HG03095 (cell line): ENCODE results near the gene WNT9B.
"Not testable (repeated sequence)": the region's sequence is repeated elsewhere in the genome, so short reads cannot be mapped to it uniquely, and the experiment has no call there.

Experiments used
- ATAC-seq: cut with Tn5 transposase; IDR thresholded peaks from one replicate; pipeline ENCODE4 v1.9.1; 2021; ENCODE audit warnings: moderate library complexity; ENCODE audit not compliant: unreplicated experiment

Gene WNT9B

GRCh38 chr17:46821482-46822387 lies 29.6 kb upstream of the WNT9B start:
- no peak for ATAC-seq

DNA sequence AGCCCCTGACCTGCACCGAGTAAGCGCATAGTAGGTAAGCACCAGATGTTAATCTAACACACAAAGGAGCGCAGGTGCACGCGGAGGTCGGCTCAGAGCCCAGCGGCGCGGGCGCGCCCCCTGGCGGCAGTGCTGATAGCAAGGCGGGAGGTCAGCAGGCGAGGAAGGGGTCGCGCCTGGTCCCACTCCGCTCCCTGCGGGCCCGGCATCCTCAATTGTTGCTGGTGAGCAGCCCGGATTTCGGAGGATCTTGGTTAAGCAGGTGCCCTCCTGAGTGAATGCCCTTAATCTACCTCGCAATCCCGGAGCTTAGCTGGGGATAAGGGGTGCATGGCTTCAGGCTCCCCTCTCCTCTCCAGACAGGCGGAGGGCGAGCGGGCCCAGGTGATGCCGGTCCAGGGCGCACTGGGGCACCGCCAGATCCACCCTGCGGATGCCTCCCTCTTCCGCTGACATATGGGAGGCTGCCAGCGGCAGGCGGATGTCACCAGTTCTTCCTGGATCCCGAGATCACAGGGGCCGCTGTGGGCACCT lies 28.9 kb upstream of the WNT9B start:
- ATAC-seq, result no peak

- no peak for ATAC-seq
These were observed 27.7 kb upstream of the WNT9B start for GRCh38 chr17:46823657-46824056.

GRCh38 chr17:46826116-46826515 lies 25.3 kb upstream of the WNT9B start:
- no peak for ATAC-seq

DNA sequence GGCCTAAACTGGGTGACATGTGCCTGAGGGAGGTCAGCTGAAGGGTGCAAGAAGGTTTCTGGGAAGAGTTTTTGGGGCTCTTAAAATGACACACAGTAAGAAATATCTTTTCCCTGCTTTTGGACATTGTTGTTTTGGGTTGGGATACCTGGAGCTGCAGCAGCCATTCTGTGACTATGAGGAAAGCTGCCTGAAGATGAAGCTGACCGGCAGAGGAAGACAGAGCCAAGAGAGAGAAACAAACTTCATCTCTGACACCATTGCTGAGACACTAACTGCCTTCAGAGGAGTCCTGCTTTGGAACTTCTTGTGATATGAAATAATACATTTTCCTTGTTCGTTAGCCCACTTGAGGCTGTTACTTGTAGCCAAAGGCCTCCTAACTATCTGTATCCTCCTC lies 24.1 kb upstream of the WNT9B start:
- ATAC-seq, result no peak

DNA sequence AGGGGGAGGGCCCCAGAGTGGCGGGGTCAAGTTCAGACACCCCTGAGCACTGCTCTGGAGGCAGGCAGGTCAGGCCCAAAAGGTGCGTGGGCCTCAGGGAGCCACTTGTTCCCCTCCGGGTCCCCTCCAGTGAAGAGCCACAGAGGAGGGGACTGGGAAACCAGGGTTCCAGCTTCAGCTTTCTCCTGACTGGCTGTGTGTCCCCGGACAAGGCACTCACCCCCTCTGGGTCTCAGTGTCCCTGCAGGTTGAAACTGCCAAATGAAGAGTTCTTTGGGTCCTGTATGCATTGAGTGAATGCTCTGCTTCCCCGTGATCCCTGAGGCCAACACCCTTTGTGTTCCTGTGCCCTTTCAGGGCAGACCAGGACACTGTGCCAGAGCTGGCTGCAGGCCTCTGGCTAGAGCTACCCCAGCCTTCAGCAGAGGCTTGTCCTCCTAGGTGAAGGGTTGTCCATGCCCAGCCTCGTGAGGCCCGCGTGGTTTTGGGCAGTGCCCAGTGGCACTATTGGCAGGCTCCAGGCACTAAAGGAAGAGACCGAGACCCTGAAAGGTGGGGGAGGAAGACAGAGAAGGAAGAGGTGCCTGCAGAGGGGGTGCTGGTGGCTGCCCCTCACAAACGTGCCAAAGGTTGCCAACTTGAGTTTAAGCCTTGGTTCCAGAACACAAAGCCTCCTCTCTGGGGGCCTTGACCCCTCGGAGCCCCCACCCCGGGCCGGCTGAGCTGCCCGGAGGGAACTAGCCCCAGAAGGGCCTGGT lies 19.6 kb upstream of the WNT9B start:
- no peak for ATAC-seq

DNA sequence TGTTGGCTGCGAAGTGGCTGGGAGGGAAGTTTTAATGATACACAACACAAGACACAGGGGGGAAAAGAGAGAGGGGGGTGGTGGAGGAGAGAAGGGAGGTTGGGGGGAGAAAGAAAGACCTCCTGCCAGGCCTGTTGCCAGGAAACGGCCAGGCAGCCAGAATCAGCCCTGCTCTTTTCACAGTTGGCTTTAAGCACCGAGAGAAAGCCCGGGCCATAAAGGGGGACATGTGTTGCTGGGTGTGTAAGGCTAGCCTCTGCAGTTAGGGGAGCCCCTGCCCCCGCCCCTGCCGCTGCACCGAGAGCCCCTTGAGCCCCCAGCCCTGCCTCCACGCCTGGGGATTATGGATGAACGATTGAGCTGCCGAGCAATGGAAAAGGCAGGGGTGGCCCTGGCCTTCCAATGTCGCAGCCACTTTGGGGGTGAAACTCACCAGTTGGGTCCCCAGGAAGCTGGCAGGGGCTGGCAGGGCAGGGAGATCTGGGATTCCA lies 19.0 kb upstream of the WNT9B start:
- no peak for ATAC-seq

GRCh38 chr17:46832945-46833839 lies 18.2 kb upstream of the WNT9B start:
- ATAC-seq, result no peak

- ATAC-seq, result no peak
These were observed 17.6 kb upstream of the WNT9B start for GRCh38 chr17:46833840-46834208.

DNA sequence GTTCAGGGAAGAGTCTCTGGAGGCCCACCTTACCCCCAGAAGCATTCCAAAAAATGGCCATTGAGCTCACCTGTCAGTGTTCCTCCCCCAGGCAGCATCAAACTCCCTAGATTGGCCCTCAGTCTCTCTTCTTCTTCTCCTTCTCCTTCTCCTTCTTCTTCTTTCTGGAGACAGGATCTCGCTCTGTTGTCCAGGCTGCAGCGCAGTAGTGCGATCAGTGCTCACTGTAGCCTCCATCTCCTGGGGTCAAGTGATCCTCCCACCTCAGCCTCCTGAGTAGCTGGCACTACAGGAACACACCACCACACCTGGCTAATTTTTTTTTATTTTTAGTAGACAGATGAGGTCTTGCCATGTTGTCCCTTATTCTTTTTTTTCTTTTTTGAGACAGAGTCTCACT lies 16.5 kb upstream of the WNT9B start:
- ATAC-seq, result no peak

DNA sequence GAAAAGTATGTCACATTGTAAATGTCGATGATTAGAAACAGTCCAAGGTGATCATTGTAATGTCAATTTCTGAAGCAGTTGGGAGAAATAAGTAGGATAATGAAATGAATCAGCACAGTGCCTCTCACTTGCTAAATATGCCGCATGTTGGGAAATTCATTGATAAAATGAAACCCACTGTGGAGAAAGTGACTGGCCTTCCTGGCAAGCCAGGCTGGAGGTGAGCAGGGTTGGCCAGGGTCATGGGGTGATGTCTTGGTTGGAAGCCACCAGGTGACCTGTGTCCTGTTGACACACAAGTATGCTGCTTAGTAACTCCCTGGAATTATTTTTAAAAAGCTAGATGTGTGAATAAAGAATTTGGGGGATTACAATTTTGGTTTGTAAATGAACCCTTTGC lies 14.9 kb upstream of the WNT9B start:
- no peak for ATAC-seq

DNA sequence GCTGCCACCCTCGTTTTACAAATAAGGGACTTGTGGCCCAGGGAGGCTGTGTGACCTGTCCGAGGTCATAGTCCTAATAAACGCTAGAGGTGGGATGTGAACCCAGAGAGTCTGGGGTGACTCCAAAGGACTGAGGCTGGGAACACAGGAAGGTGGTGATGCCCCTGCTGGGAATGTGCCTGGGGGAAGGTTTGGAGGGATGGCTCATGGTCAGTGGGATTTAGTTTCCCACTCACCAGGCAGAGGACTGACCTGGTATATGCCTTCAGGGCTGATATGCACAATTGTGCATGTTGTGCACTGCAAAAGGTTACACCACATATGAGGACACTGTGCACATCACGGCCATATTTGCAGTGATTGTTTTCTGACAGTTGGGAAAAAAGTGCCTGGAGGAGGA lies 13.9 kb upstream of the WNT9B start:
- no peak for ATAC-seq

DNA sequence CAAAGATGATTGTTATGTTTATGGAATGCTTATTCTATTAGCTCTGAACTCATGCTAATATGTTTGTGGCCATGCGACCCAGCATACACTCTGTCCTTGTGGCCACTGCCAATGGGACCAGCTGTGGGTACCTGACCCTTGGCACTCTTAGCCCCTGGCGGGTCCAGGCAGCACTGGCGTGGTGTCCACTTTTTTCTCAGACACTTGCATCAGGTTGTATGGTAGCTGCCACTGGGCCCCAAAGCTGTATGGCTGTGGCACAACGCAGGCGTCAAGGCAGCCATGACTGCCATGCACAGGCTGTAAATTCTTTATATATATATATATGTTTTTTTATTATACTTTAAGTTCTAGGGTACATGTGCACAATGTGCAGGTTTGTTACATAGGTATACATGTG lies 12.2 kb upstream of the WNT9B start:
- no peak for ATAC-seq

DNA sequence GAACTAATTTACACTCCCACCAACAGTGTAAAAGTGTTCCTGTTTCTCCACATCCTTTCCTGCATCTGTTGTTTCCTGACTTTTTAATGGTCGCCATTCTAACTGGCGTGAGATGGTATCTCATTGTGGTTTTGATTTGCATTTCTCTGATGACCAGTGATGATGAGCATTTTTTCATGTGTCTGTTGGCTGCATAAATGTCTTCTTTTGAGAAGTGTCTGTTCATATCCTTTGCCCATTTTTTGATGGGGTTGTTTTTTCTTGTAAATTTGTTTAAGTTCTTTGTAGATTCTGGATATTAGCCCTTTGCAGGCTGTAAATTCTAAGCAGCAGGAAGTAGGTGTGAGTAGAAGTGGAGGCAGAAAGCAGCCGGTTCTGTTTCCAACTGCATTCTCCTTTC lies 10.8 kb upstream of the WNT9B start:
- ATAC-seq, result not testable (repeated sequence)

DNA sequence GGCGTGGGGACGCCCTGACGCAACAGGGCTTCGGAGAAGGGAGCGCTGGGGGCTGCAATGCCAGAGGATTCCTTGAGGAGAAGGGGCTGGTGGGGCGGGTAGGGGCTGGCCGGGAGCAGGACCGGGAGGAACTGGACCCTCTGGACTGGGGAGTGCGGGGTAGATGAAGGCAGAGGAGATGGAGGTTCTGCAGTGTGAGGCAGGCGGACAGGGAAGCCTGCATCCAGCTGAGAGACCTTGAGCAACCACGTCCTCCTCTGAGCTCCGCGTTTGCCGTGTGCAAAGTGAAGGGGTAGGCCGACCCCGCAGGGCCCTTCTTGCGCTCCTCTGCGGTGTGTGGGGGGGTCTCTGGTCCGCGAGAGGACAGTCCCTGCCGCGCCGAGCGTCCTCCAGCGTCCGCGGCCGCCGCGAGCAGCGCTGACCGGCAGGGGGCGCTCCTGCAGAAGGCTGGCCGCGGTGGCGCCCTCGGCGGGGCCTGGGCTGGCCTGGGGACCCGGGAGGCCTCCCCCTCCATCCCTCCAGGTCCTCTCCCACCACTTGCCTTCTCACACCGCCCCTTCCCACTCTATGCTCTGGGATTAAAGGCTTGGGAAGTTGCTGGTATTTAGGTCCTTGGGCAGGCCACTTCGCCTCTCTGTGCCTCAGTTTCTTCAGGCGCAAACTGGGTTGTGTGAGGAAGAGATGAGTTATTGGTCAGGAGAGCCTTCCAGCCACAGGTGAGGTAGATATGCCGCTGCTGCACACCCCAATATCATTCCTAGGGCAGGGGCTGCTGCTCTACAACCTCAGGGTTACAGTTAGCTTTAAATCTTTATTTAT lies 9.6 kb upstream of the WNT9B start:
- no peak for ATAC-seq

- no peak for ATAC-seq
These were observed 8.5 kb upstream of the WNT9B start for GRCh38 chr17:46842835-46843234.

GRCh38 chr17:46847204-46848191 lies 3.9 kb upstream of the WNT9B start:
- ATAC-seq, result no peak

- no peak for ATAC-seq
These were observed 2.8 kb upstream of the WNT9B start for GRCh38 chr17:46848534-46848933.

DNA sequence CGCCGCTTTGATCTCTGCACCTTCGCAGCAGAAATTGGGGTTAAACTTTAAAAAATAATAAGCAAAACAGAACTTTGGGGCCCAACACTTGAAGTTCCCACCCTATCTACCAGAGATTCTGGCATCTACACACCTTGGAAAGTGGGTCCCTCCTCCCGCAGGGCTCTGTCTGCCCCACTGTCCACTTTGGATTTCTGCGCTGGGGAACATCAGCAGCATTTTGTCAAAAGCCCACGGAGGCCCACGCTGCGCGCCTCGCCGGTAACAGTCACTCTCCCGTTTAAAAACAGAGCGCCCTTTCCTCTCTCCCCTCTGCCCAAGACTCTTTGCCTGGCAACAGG lies 725 bp upstream of the WNT9B start:
- no peak for ATAC-seq
